HL-60 (cell line): Measurements from ENCODE around the gene HPCAL1.

Experiments used
- DNase-seq, 2 experiments: peaks; one replicate each; pipeline ENCODE4 v3.0.0-alpha.2; 2010 to 2020; ENCODE audit warnings: low read depth in 1 of 2, low spot score in 1 of 2
- H3K27ac ChIP-seq: fragments of 250-450 bp; sonication (Bioruptor Pico); replicated peaks from 2 replicates; pipeline ENCODE4 v1.5.1; 2020; ENCODE audit warnings: mild to moderate bottlenecking, moderate library complexity
- H3K27me3 ChIP-seq: fragments of 250-450 bp; sonication (Bioruptor Pico); 2 replicates; pipeline ENCODE4 v1.5.1; 2021; ENCODE audit warnings: mild to moderate bottlenecking, moderate library complexity; ENCODE audit not compliant: insufficient read depth, poor library complexity, severe bottlenecking
- H3K4me3 ChIP-seq: replicated peaks from 2 replicates; pipeline ENCODE4 v1.5.1; 2011; ENCODE audit warnings: mild to moderate bottlenecking, control low read depth, low read length; ENCODE audit not compliant: insufficient read depth
- CTCF ChIP-seq: IDR thresholded peaks from one replicate; pipeline ENCODE4 v1.5.1; 2011; ENCODE audit warnings: low read length, control low read depth, inconsistent platforms; ENCODE audit not compliant: insufficient read depth
- GABPA ChIP-seq: IDR thresholded peaks from 2 replicates; pipeline ENCODE4 v1.6.1; 2012; ENCODE audit warnings: low read depth
- POLR2AphosphoS5 ChIP-seq: IDR thresholded peaks from 2 replicates; pipeline ENCODE4 v1.6.1; 2012; ENCODE audit warnings: low read depth
- REST ChIP-seq: IDR thresholded peaks from 2 replicates; pipeline ENCODE4 v1.6.1; 2012; ENCODE audit warnings: low read depth; ENCODE audit not compliant: insufficient replicate concordance
- SPI1 ChIP-seq: IDR thresholded peaks from 2 replicates; pipeline ENCODE4 v1.6.1; 2012; ENCODE audit warnings: low read depth, mild to moderate bottlenecking, borderline replicate concordance

Gene HPCAL1

GRCh38 chr2:10469955-10470608 lies 167.4 kb downstream of the HPCAL1 start:
- DNase-seq, result no peak

GRCh38 chr2:10471046-10471571 lies 168.4 kb downstream of the HPCAL1 start:
- TF ChIP-seq POLR2AphosphoS5 (no peak), CTCF (no peak), SPI1 (no peak), REST (no peak), GABPA (no peak)
- no peak overlapping the region for H3K4me3 ChIP-seq
- no peak for DNase-seq
- no peak overlapping the region for H3K27ac ChIP-seq
- no peaks in the 10 kb centered on the region for H3K27me3 ChIP-seq

More at GRCh38 chr2:10469955-10470608, 167.4 kb downstream of the HPCAL1 start:
- H3K4me3 ChIP-seq, result no peak overlapping the region
- TF ChIP-seq GABPA (no peak), REST (no peak), CTCF (no peak), SPI1 (no peak), POLR2AphosphoS5 (no peak)
- no peaks in the 10 kb centered on the region for H3K27me3 ChIP-seq
- no peak overlapping the region for H3K27ac ChIP-seq

GRCh38 chr2:10471955-10472354 lies 169.3 kb downstream of the HPCAL1 start:
- H3K4me3 ChIP-seq, result no peak overlapping the region
- H3K27me3 ChIP-seq, result no peaks in the 10 kb centered on the region
- no peak for DNase-seq
- TF ChIP-seq GABPA (no peak), REST (no peak), POLR2AphosphoS5 (no peak), CTCF (no peak), SPI1 (no peak)
- no peak overlapping the region for H3K27ac ChIP-seq
